ENCODE results near the gene TP63. TPM values are rescaled to one million over a fixed set of nuclear protein-coding genes. Genes with fewer than 3 reads are reported as not detected.

TP63 gene
- total and polyA plus RNA-seq, 11 donors = 0.11 to 1.4 (median 0.37) TPM

DNA sequence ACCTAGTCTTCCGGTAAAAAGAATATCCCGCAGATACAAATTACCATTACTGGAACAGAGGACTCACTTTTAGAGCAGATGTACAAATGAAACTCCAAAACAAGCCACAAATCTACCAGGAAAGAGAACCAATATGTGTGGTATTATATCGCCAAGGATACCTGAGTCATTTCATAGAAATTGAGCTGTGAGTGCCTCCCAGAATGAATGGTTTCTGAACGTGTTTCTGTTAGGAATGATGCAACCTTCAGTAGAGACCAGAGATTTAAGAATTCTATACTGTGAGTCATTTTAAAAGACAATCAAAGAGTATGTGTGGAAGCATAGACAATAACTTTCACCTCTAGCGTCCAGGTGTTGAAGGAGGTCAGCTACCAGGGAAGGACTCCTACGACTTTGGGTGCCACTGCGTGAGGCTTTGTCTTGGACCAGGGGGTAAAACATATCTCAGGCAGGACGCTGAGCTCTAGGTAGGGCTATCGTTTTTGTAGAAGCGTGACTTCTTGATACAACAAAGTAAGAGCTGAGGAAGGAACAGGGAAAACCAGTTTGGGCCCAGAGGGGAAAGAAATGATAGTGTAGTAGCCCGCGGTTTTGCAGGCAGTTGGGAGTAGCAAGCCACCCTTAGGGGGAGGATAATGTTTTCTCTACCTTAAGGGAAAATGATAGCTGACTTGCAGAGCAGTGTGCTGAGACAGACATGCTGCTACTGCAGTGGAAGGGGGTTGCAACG lies 210.4 kb downstream of the TP63 start:
- Histone ChIP-seq H3K36me3 (no peaks in the 10 kb centered on the region), H3K4me1 (peaks cover 0 to 5% (median 0%) of the 10 kb centered on the region in 12 donors), H3K27ac (no peak overlapping the region), H3K27me3 (no peaks in the 10 kb centered on the region), H3K9me3 (no peaks in the 10 kb centered on the region), H3K4me3 (no peak overlapping the region)
- no peak for DNase-seq
- intact Hi-C loops (cut with DNase I) = no loop called here
- no peak for ATAC-seq
- TF ChIP-seq, protein P1, sequence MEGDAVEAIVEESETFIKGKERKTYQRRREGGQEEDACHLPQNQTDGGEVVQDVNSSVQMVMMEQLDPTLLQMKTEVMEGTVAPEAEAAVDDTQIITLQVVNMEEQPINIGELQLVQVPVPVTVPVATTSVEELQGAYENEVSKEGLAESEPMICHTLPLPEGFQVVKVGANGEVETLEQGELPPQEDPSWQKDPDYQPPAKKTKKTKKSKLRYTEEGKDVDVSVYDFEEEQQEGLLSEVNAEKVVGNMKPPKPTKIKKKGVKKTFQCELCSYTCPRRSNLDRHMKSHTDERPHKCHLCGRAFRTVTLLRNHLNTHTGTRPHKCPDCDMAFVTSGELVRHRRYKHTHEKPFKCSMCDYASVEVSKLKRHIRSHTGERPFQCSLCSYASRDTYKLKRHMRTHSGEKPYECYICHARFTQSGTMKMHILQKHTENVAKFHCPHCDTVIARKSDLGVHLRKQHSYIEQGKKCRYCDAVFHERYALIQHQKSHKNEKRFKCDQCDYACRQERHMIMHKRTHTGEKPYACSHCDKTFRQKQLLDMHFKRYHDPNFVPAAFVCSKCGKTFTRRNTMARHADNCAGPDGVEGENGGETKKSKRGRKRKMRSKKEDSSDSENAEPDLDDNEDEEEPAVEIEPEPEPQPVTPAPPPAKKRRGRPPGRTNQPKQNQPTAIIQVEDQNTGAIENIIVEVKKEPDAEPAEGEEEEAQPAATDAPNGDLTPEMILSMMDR (IDR thresholded peaks at IDR 0.05) = no peak
- no peak for TF ChIP-seq POLR2A (IDR thresholded peaks at IDR 0.05)
- WGBS, 4 donors = 84 to 93% (median 86%) methylated on average over 13 of the region's 13 CpGs

DNA sequence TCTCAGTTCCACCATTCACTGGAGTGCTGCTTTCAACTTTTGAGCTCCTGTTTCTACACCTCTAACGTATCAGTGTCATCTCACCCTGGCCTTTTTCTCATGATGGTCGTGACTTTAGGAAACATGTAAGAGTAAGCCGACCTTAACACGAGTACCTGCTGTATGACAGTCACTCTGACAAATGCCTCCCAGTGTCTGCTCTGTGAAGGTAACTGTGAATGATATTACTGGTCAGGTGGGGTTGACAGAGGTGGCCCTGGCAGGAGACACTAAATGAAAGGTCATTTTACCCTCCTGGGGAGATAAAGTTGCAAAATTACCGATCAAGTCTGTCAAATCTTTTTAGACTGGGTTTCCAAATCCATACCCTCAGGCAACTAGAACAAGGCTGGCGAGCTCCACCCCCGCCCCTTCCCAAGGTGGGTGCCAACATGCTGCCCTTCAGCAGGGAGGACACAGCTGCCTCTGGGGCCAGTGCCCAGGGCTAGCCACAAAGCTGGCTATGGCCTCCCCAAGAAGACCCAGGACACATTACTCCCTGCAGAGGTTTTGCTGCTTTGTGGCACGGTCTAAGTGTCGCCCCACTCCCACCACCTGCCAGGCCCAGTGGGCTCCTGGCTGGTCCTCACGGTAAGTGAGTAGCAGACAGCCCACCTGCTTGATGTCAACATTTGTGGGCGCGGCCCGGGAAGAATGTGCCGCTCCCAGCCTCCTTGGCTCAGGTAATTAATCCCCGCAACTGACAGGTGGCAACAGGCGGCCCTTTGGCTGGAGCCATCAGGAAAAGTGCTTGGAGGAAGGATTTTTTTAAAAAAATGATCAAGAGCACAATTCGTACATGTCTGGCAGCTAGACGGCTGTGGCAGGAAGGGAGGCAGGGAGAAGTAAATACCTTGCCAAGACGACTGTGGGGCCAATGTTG lies 211.8 kb downstream of the TP63 start:
- TF ChIP-seq, protein P1 (IDR thresholded peaks at IDR 0.05) = no peak
- TF ChIP-seq POLR2A (IDR thresholded peaks at IDR 0.05) = no peak
- 81 to 88% (median 86%) methylated on average over 12 to 19 of the region's 19 CpGs for WGBS, 4 donors
- Histone ChIP-seq H3K4me1 (peaks cover 0 to 5% (median 0%) of the 10 kb centered on the region in 12 donors), H3K36me3 (no peaks in the 10 kb centered on the region), H3K4me3 (no peak overlapping the region), H3K9me3 (no peaks in the 10 kb centered on the region), H3K27ac (no peak overlapping the region), H3K27me3 (no peaks in the 10 kb centered on the region)
- ATAC-seq (no peak), DNase-seq (no peak)
- intact Hi-C loops (cut with DNase I) = no loop called here

DNA sequence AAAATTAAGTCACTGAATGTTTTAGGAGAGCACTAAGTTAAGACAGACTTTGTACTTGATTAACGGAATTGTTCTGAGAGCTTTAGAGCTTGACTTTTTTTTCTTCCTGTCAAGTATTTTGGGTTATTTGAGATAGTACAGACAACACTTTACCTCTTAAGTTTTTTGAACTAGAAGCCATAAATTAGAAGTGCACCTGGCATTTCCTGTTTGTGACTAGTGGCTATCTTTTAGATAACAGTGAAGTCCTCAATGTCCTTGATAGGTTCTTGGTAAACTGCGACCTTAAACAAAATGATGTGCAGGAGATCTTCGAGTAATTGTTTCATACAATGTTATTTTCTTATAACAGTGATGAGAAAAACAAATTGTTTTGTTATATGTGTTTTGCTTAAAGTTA lies 213.9 kb downstream of the TP63 start:
- TF ChIP-seq POLR2A (IDR thresholded peaks at IDR 0.05) = no peak
- TF ChIP-seq, protein P1 (IDR thresholded peaks at IDR 0.05) = no peak
- H3K27ac ChIP-seq = no peak overlapping the region
- intact Hi-C loops (cut with DNase I) = no loop called here
- no peak for DNase-seq
- no peaks in the 10 kb centered on the region for H3K27me3 ChIP-seq
- no peak overlapping the region for H3K4me3 ChIP-seq
- ATAC-seq = no peak
- no peaks in the 10 kb centered on the region for H3K36me3 ChIP-seq
- H3K9me3 ChIP-seq = no peaks in the 10 kb centered on the region
- 44 to 63% (median 56%) methylated on average over 3 of the region's 3 CpGs for WGBS, 4 donors
- peaks cover 0 to 5% (median 0%) of the 10 kb centered on the region in 12 donors for H3K4me1 ChIP-seq

DNA sequence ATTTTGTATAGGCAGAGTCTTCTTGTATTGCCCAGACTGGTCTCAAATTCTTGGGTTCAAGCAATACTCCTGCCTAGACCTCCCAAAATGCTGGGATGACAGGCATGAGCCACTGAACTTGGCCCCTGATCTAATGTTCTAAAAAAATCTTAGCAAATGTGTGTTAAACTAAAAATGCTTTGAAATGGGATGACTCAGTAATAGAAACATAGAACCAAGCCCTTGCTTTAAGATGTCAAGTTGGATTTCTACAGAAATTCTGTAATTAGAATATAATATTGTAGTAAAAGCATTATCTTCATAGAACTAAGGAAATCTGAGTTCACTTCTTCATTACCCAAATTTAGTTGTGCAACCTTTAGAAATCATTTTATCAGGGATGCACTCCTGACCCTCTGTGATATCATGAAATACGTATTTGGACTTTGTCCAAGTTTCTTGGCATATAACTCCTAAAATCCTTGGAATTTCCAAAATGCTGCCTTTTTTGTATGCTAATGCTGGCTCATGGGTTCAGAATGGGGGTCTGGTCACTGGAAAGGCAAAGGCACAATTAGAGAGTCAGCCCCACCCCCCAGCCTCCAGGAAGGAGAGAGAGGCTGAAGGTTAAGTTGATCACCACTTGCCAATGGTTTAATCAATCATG lies 217.3 kb downstream of the TP63 start:
- TF ChIP-seq POLR2A (IDR thresholded peaks at IDR 0.05) = no peak
- TF ChIP-seq, protein P1 (IDR thresholded peaks at IDR 0.05) = no peak
- peaks cover 0 to 5% (median 0%) of the 10 kb centered on the region in 12 donors for H3K4me1 ChIP-seq
- ATAC-seq = no peak
- no peak for DNase-seq
- no peaks in the 10 kb centered on the region for H3K27me3 ChIP-seq
- H3K9me3 ChIP-seq = peaks cover 0 to 1% (median 0%) of the 10 kb centered on the region in 12 donors
- H3K4me3 ChIP-seq = no peak overlapping the region
- 63 to 69% (median 67%) methylated on average over 1 of the region's 1 CpG for WGBS, 4 donors
- intact Hi-C loops (cut with DNase I) = no loop called here
- H3K27ac ChIP-seq = no peak overlapping the region
- H3K36me3 ChIP-seq = no peaks in the 10 kb centered on the region
